MM.1S (cell line): ENCODE measurements around the gene EPN3.

Experiments used
- DNase-seq: peaks from one replicate; pipeline ENCODE4 v3.0.0-alpha.2; 2015
- H2AFZ ChIP-seq: fragments of 300-600 bp; sonication (generic); 2 replicates; pipeline ENCODE4 v1.6.0; 2016; ENCODE audit warnings: antibody characterized with exemption, low read length
- H3F3A ChIP-seq: fragments of 300-600 bp; sonication (generic); 2 replicates; pipeline ENCODE4 v1.6.1; 2016; ENCODE audit warnings: mild to moderate bottlenecking, antibody characterized with exemption, low read length, moderate library complexity, mixed read lengths; ENCODE audit not compliant: insufficient read depth
- H3K27ac ChIP-seq: fragments of 300-600 bp; sonication (generic); 2 replicates; pipeline ENCODE4 v1.5.1; 2016; ENCODE audit warnings: mild to moderate bottlenecking, low read length
- H3K27me3 ChIP-seq: fragments of 300-600 bp; sonication (generic); replicated peaks from 2 replicates; pipeline ENCODE4 v1.6.0; 2016; ENCODE audit warnings: low read length; ENCODE audit not compliant: insufficient read depth
- H3K36me3 ChIP-seq: fragments of 300-600 bp; sonication (generic); replicated peaks from 2 replicates; pipeline ENCODE4 v1.6.1; 2016; ENCODE audit warnings: mild to moderate bottlenecking, low read length, mixed read lengths; ENCODE audit not compliant: insufficient read depth
- H3K4me1 ChIP-seq: fragments of 300-600 bp; sonication (generic); 2 replicates; pipeline ENCODE4 v1.6.1; 2016; ENCODE audit warnings: low read length, mixed read lengths
- H3K4me2 ChIP-seq: fragments of 300-600 bp; sonication (generic); 2 replicates; pipeline ENCODE4 v1.6.0; 2016; ENCODE audit warnings: low read depth, low read length
- H3K4me3 ChIP-seq: fragments of 300-600 bp; sonication (generic); 2 replicates; pipeline ENCODE4 v1.5.1; 2016; ENCODE audit warnings: low read length, mixed read lengths
- H3K79me2 ChIP-seq: fragments of 300-600 bp; sonication (generic); 2 replicates; pipeline ENCODE4 v1.6.1; 2016; ENCODE audit warnings: mixed run types, low read length, mixed read lengths
- H3K9ac ChIP-seq: fragments of 300-600 bp; sonication (generic); 2 replicates; pipeline ENCODE4 v1.6.1; 2016; ENCODE audit warnings: low read length, mixed read lengths
- H3K9me2 ChIP-seq: fragments of 300-600 bp; sonication (generic); replicated peaks from 2 replicates; pipeline ENCODE4 v1.6.1; 2016; ENCODE audit warnings: mild to moderate bottlenecking, low read length, mixed read lengths; ENCODE audit not compliant: insufficient read depth
- H3K9me3 ChIP-seq: fragments of 300-600 bp; sonication (generic); replicated peaks from 2 replicates; pipeline ENCODE4 v1.6.1; 2016; ENCODE audit warnings: mild to moderate bottlenecking, low read length, mixed read lengths; ENCODE audit not compliant: insufficient read depth
- H4K20me1 ChIP-seq: fragments of 300-600 bp; sonication (generic); 2 replicates; pipeline ENCODE4 v1.6.1; 2016; ENCODE audit warnings: mild to moderate bottlenecking, low read length, moderate library complexity, mixed read lengths; ENCODE audit not compliant: insufficient read depth
- EZH2 ChIP-seq: fragments of 300-600 bp; sonication (generic); optimal IDR thresholded peaks from 2 replicates; pipeline ENCODE3; 2017; ENCODE audit warnings: low read depth, mild to moderate bottlenecking, antibody characterized with exemption, low read length, mixed read lengths
- EZH2phosphoT487 ChIP-seq: fragments of 300-600 bp; sonication (generic); IDR thresholded peaks from 2 replicates; pipeline ENCODE4 v1.6.1; 2018; ENCODE audit warnings: antibody characterized with exemption, low read length
- TF ChIP-seq, protein P1 (sequence below): fragments of 300-600 bp; sonication (generic); IDR thresholded peaks from 2 replicates; pipeline ENCODE4 v1.5.1; 2016; ENCODE audit warnings: antibody characterized with exemption, low read length, mixed read lengths

The EPN3 gene

GRCh38 chr17:50508573-50509460, 23.7 kb upstream of the EPN3 start:
- Histone ChIP-seq H3K36me3 (no peaks in the 10 kb centered on the region), H3K27ac (no peak overlapping the region), H3K79me2 (no peaks in the 10 kb centered on the region), H3K9me3 (no peaks in the 10 kb centered on the region), H3K27me3 (no peaks in the 10 kb centered on the region), H2AFZ (peak overlapping the region; percentile 74), H3K4me1 (no peaks in the 10 kb centered on the region), H3K9ac (no peak overlapping the region), H3K4me2 (peak overlapping the region; percentile 52; the same call in 1 of the 2 replicates), H3K9me2 (no peaks in the 10 kb centered on the region), H3K4me3 (peak overlapping the region; percentile 46; the same call in 1 of the 2 replicates), H4K20me1 (no peaks in the 10 kb centered on the region), H3F3A (no peaks in the 10 kb centered on the region)
- DNase-seq, result no peak
- TF ChIP-seq EZH2phosphoT487, result no peak
- TF ChIP-seq EZH2, result no peak
- TF ChIP-seq, protein P1, sequence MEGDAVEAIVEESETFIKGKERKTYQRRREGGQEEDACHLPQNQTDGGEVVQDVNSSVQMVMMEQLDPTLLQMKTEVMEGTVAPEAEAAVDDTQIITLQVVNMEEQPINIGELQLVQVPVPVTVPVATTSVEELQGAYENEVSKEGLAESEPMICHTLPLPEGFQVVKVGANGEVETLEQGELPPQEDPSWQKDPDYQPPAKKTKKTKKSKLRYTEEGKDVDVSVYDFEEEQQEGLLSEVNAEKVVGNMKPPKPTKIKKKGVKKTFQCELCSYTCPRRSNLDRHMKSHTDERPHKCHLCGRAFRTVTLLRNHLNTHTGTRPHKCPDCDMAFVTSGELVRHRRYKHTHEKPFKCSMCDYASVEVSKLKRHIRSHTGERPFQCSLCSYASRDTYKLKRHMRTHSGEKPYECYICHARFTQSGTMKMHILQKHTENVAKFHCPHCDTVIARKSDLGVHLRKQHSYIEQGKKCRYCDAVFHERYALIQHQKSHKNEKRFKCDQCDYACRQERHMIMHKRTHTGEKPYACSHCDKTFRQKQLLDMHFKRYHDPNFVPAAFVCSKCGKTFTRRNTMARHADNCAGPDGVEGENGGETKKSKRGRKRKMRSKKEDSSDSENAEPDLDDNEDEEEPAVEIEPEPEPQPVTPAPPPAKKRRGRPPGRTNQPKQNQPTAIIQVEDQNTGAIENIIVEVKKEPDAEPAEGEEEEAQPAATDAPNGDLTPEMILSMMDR, result no peak

DNA sequence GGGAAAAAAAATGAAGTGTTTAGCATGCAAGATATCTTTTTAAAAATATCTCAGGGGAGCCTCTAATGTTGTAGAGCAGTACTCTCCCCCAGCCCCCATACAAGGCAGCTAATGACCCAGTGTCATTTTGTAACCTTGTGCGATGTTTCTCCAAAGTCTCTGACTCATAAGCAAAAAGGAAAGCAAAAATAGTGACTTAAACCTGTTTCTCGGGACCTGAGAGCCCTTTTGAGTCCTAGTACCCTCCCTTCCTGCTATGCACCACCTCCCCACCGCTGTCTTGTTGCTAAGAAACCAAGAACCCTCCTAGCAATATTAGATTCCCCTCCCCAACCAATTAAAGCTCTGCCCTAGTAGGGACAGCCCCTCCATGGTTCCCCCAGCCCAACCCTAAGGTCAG, 21.5 kb upstream of the EPN3 start:
- DNase-seq, result peak; percentile 55
- Histone ChIP-seq H3K4me2 (peak overlapping the region; percentile 17; the same call in 1 of the 2 replicates), H2AFZ (peak overlapping the region; percentile 31), H3K4me3 (peak overlapping the region; percentile 1; the same call in 1 of the 2 replicates), H3F3A (no peaks in the 10 kb centered on the region), H3K9me3 (no peaks in the 10 kb centered on the region), H3K9ac (peak overlapping the region; percentile 11; the same call in 1 of the 2 replicates), H4K20me1 (no peaks in the 10 kb centered on the region), H3K4me1 (no peaks in the 10 kb centered on the region), H3K27me3 (no peaks in the 10 kb centered on the region), H3K79me2 (no peaks in the 10 kb centered on the region), H3K9me2 (no peaks in the 10 kb centered on the region), H3K27ac (0 out of 2 replicates have a peak overlapping the region, but pooled peaks have one; percentile 14), H3K36me3 (no peaks in the 10 kb centered on the region)
- TF ChIP-seq, protein P1, result no peak
- TF ChIP-seq EZH2phosphoT487, result no peak
- no peak for TF ChIP-seq EZH2

DNA sequence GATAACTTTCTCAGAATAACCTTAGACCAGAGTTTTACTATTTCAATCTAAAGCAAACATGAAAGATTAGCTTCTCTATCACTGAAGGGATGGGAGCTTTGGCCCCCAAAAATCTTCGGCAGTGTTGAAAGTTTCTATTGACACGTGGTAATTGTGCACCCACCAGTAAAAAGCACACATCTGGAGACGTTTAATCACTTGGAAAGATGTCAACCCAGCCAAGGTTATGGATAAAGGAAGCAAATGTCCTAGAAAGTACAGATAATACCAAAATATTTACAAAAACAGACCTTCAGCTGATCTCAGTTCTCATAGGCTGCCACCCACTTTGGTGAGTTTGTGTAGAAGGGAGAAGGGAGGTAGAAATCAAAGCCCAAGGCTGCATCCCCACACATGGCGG, 19.0 kb upstream of the EPN3 start:
- Histone ChIP-seq H3K9me2 (no peaks in the 10 kb centered on the region), H3K4me1 (no peaks in the 10 kb centered on the region), H3K36me3 (no peaks in the 10 kb centered on the region), H3K27ac (no peak overlapping the region), H3K4me3 (no peak overlapping the region), H2AFZ (no peak overlapping the region), H3K27me3 (no peaks in the 10 kb centered on the region), H3K79me2 (no peaks in the 10 kb centered on the region), H3K9ac (no peak overlapping the region), H4K20me1 (no peaks in the 10 kb centered on the region), H3K9me3 (no peaks in the 10 kb centered on the region), H3K4me2 (no peak overlapping the region), H3F3A (no peaks in the 10 kb centered on the region)
- TF ChIP-seq, protein P1, result no peak
- no peak for TF ChIP-seq EZH2phosphoT487
- TF ChIP-seq EZH2, result no peak
- DNase-seq, result no peak
